Measurements from ENCODE around the gene CENPX. TPM values are rescaled to one million over a fixed set of nuclear protein-coding genes. Genes with fewer than 3 reads are reported as not detected.

Gene CENPX
- total and polyA plus RNA-seq, 4 experiments from 2014 or later = 33.4 to 70.8 (median 36.7) TPM

GRCh38 chr17:81992306-81993102, 30.2 kb downstream of the CENPX start:
- no peak overlapping the region for H3K27ac Mint-ChIP-seq
- CTCF ChIA-PET (ENCODE audit: partially characterized antibody) = no interaction called here

GRCh38 chr17:81991684-81992305, 30.9 kb downstream of the CENPX start:
- POLR2A ChIA-PET (ENCODE audit: partially characterized antibody) = no interaction called here
- Mint-ChIP-seq H3K4me3 (no peak overlapping the region), H3K27ac (no peak overlapping the region), H3K27me3 (no peaks in the 10 kb centered on the region), H3K9me3 (no peaks in the 10 kb centered on the region), H3K36me3 (peaks cover 4% of the 10 kb centered on the region in 2 donors), H3K4me1 (peaks cover 4 to 7% (median 6%) of the 10 kb centered on the region in 4 donors)
- Histone ChIP-seq H3K36me3 (ENCODE audit: insufficient read depth, low read length) (no peaks in the 10 kb centered on the region), H3K27me3 (ENCODE audit: insufficient read depth, low read length) (no peaks in the 10 kb centered on the region), H3K27ac (ENCODE audit: low read depth, low read length) (no peak overlapping the region), H3K9me3 (ENCODE audit: control insufficient read depth in 1 of 2, low read length in 2 of 2) (no peaks in the 10 kb centered on the region), H3K4me3 (ENCODE audit: low read length in 2 of 2) (no peak overlapping the region), H3K4me1 (ENCODE audit: insufficient read depth, low read length) (no peaks in the 10 kb centered on the region)
- DNase-seq = no peak
- CTCF ChIA-PET (ENCODE audit: partially characterized antibody) = no interaction called here
- intact Hi-C loops (cut with micrococcal nuclease) = no loop called here

More at GRCh38 chr17:81992306-81993102, 30.2 kb downstream of the CENPX start:
- peaks cover 4 to 6% of the 10 kb centered on the region in 2 donors for H3K36me3 Mint-ChIP-seq
- peaks cover 4 to 6% (median 5%) of the 10 kb centered on the region in 4 donors for H3K4me1 Mint-ChIP-seq
- POLR2A ChIA-PET (ENCODE audit: partially characterized antibody) = no interaction called here
- Histone ChIP-seq H3K9me3 (ENCODE audit: control insufficient read depth in 1 of 2, low read length in 2 of 2) (no peaks in the 10 kb centered on the region), H3K27ac (ENCODE audit: low read depth, low read length) (no peak overlapping the region), H3K4me1 (ENCODE audit: insufficient read depth, low read length) (no peaks in the 10 kb centered on the region), H3K27me3 (ENCODE audit: insufficient read depth, low read length) (no peaks in the 10 kb centered on the region), H3K4me3 (ENCODE audit: low read length in 2 of 2) (no peak overlapping the region), H3K36me3 (ENCODE audit: insufficient read depth, low read length) (no peaks in the 10 kb centered on the region)
- no peak for DNase-seq
- no peak overlapping the region for H3K4me3 Mint-ChIP-seq
- H3K27me3 Mint-ChIP-seq = no peaks in the 10 kb centered on the region
- intact Hi-C loops (cut with micrococcal nuclease) = no loop called here
- no peaks in the 10 kb centered on the region for H3K9me3 Mint-ChIP-seq

- no peak overlapping the region for H3K27ac ChIP-seq (ENCODE audit: low read depth, low read length)
- no peak for DNase-seq
- H3K4me1 Mint-ChIP-seq = peaks cover 6 to 12% (median 10%) of the 10 kb centered on the region in 4 donors
- no peak overlapping the region for H3K4me3 ChIP-seq (ENCODE audit: low read length in 2 of 2)
- ChIA-PET POLR2A (ENCODE audit: partially characterized antibody) (no interaction called here), CTCF (ENCODE audit: partially characterized antibody) (no interaction called here)
- no peaks in the 10 kb centered on the region for H3K27me3 ChIP-seq (ENCODE audit: insufficient read depth, low read length)
- no peaks in the 10 kb centered on the region for H3K4me1 ChIP-seq (ENCODE audit: insufficient read depth, low read length)
- no peak overlapping the region for H3K27ac Mint-ChIP-seq
- H3K27me3 Mint-ChIP-seq = no peaks in the 10 kb centered on the region
- H3K9me3 ChIP-seq (ENCODE audit: control insufficient read depth in 1 of 2, low read length in 2 of 2) = no peaks in the 10 kb centered on the region
- intact Hi-C loops (cut with micrococcal nuclease) = no loop called here
- H3K36me3 ChIP-seq (ENCODE audit: insufficient read depth, low read length) = no peaks in the 10 kb centered on the region
- H3K36me3 Mint-ChIP-seq = peaks cover 4 to 7% of the 10 kb centered on the region in 2 donors
- no peak overlapping the region for H3K4me3 Mint-ChIP-seq
- H3K9me3 Mint-ChIP-seq = no peaks in the 10 kb centered on the region
Observed at GRCh38 chr17:81990836-81991683, 31.6 kb downstream of the CENPX start.

DNA sequence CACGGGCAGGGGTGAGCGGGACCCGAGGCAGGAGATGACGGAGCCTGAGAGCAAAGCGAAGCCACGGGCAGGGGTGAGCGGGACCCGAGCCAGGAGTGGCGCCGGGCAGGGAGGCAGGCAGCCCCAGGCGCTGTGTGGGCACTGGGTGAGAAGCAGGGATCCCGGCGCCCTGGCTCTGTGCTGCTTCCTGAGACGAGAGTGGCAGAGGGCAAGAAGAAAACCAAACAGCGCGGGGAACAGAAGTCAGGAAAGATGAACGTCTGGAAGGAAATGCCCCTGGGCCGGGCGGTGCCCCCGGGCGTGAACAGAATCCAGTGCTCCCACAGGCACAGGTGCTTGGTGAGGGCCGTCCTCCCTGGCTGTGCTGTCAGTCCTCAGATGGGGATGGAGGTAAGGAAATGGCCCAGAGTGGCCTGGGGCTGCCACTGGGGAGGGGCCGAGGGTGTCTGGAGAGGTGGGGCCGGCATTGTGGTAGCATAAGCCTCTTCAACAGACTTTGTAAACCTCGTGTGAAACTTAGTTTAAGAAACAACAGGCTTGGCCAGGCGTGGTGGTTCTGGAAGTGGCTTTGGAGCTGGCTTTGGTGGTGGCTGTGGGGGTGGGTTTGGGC, 35.4 kb downstream of the CENPX start:
- Mint-ChIP-seq H3K4me3 (no peak overlapping the region), H3K36me3 (peaks cover 7 to 15% of the 10 kb centered on the region in 2 donors), H3K4me1 (peaks cover 8 to 17% (median 11%) of the 10 kb centered on the region in 4 donors), H3K27me3 (no peaks in the 10 kb centered on the region), H3K9me3 (no peaks in the 10 kb centered on the region), H3K27ac (no peak overlapping the region)
- CTCF ChIA-PET (ENCODE audit: partially characterized antibody) = no interaction called here
- Histone ChIP-seq H3K4me1 (ENCODE audit: insufficient read depth, low read length) (no peaks in the 10 kb centered on the region), H3K9me3 (ENCODE audit: control insufficient read depth in 1 of 2, low read length in 2 of 2) (no peaks in the 10 kb centered on the region), H3K36me3 (ENCODE audit: insufficient read depth, low read length) (peaks cover 12% of the 10 kb centered on the region), H3K4me3 (ENCODE audit: low read length in 2 of 2) (no peak overlapping the region), H3K27ac (ENCODE audit: low read depth, low read length) (no peak overlapping the region), H3K27me3 (ENCODE audit: insufficient read depth, low read length) (no peaks in the 10 kb centered on the region)
- intact Hi-C loops (cut with micrococcal nuclease) = no loop called here
- POLR2A ChIA-PET (ENCODE audit: partially characterized antibody) = no interaction called here
- no peak for DNase-seq

DNA sequence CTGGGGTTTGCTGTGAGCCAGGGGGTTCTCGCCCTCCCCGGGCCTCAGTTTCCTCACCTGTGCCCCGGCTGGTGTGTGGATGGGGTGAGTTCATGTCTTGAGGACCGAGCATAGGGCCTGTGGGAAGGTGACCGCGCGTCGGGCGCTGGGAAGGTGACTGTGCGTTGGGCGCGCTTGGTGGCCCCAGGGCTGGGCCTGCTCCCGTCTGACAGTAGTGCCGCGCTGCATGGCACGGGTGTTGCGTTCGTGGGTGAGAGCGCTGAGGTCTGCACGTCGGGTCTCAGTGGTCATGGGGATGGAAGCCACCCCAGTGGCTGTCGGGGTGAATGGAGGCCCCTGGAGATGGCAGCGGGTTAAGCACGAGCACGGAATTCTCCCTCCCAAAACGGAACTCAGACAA, 36.1 kb downstream of the CENPX start:
- Histone ChIP-seq H3K4me1 (ENCODE audit: insufficient read depth, low read length) (no peaks in the 10 kb centered on the region), H3K9me3 (ENCODE audit: control insufficient read depth in 1 of 2, low read length in 2 of 2) (no peaks in the 10 kb centered on the region), H3K27me3 (ENCODE audit: insufficient read depth, low read length) (no peaks in the 10 kb centered on the region), H3K36me3 (ENCODE audit: insufficient read depth, low read length) (peaks cover 12% of the 10 kb centered on the region), H3K4me3 (ENCODE audit: low read length in 2 of 2) (no peak overlapping the region), H3K27ac (ENCODE audit: low read depth, low read length) (no peak overlapping the region)
- intact Hi-C loops (cut with micrococcal nuclease) = no loop called here
- Mint-ChIP-seq H3K36me3 (peaks cover 7 to 15% of the 10 kb centered on the region in 2 donors), H3K4me1 (peaks cover 8 to 17% (median 11%) of the 10 kb centered on the region in 4 donors), H3K4me3 (no peak overlapping the region), H3K9me3 (no peaks in the 10 kb centered on the region), H3K27ac (no peak overlapping the region), H3K27me3 (no peaks in the 10 kb centered on the region)
- POLR2A ChIA-PET (ENCODE audit: partially characterized antibody) = no interaction called here
- CTCF ChIA-PET (ENCODE audit: partially characterized antibody) = no interaction called here
- no peak for DNase-seq

GRCh38 chr17:81984773-81985410, 37.8 kb downstream of the CENPX start:
- H3K27me3 ChIP-seq (ENCODE audit: insufficient read depth, low read length) = no peaks in the 10 kb centered on the region
- Mint-ChIP-seq H3K36me3 (peaks cover 10 to 20% of the 10 kb centered on the region in 2 donors), H3K4me3 (no peak overlapping the region), H3K27ac (no peak overlapping the region), H3K9me3 (peaks cover 0 to under 1% (median 0%) of the 10 kb centered on the region in 8 donors), H3K27me3 (no peaks in the 10 kb centered on the region), H3K4me1 (peaks cover 11 to 23% (median 17%) of the 10 kb centered on the region in 4 donors)
- CTCF ChIA-PET (ENCODE audit: partially characterized antibody) = no interaction called here
- peak in 1 of 5 donors; percentile 32 for DNase-seq
- no peaks in the 10 kb centered on the region for H3K9me3 ChIP-seq (ENCODE audit: control insufficient read depth in 1 of 2, low read length in 2 of 2)
- H3K4me1 ChIP-seq (ENCODE audit: insufficient read depth, low read length) = peaks cover 13% of the 10 kb centered on the region
- H3K36me3 ChIP-seq (ENCODE audit: insufficient read depth, low read length) = peaks cover 12% of the 10 kb centered on the region
- H3K27ac ChIP-seq (ENCODE audit: low read depth, low read length) = no peak overlapping the region
- H3K4me3 ChIP-seq (ENCODE audit: low read length in 2 of 2) = no peak overlapping the region
- POLR2A ChIA-PET (ENCODE audit: partially characterized antibody) = no interaction called here
- intact Hi-C loops (cut with micrococcal nuclease) = no loop called here
